Measurements from ENCODE around the gene FOXK1. TPM values are rescaled to one million over a fixed set of nuclear protein-coding genes. Genes with fewer than 3 reads are reported as not detected.

The FOXK1 gene
- total RNA-seq, 1 experiment from 2014 or later = 50.8 TPM

- H3K27ac Mint-ChIP-seq (ENCODE audit: unreplicated experiment) = no peak overlapping the region
- no peak overlapping the region for H3K4me3 ChIP-seq (ENCODE audit: low read depth, low read length)
- no peak overlapping the region for H3K4me3 Mint-ChIP-seq (ENCODE audit: unreplicated experiment)
- no peaks in the 10 kb centered on the region; the same call in none of the 2 replicates for H3K36me3 ChIP-seq (ENCODE audit: control insufficient read depth, insufficient read depth, low read length)
- no peaks in the 10 kb centered on the region for H3K4me1 Mint-ChIP-seq (ENCODE audit: low read depth, unreplicated experiment)
- H3K27me3 ChIP-seq (replicated peaks; ENCODE audit: control insufficient read depth, insufficient read depth, low read length) = no peaks in the 10 kb centered on the region
- H3K9me3 Mint-ChIP-seq (ENCODE audit: unreplicated experiment) = no peaks in the 10 kb centered on the region
- H3K36me3 Mint-ChIP-seq (ENCODE audit: insufficient read depth, unreplicated experiment) = peaks cover 63% of the 10 kb centered on the region
- ChIA-PET POLR2A (no interaction called here), CTCF (no interaction called here)
- DNase-seq = no peak
- no peaks in the 10 kb centered on the region for H3K27me3 Mint-ChIP-seq (ENCODE audit: insufficient read depth, unreplicated experiment)
- no peaks in the 10 kb centered on the region for H3K9me3 ChIP-seq
- no peaks in the 10 kb centered on the region for H3K4me1 ChIP-seq
- BruUV-seq (replicated peaks) = no TSS peak
- intact Hi-C loops (cut with micrococcal nuclease; ENCODE audit: unreplicated experiment) = no loop called here
- TF ChIP-seq, protein P1, sequence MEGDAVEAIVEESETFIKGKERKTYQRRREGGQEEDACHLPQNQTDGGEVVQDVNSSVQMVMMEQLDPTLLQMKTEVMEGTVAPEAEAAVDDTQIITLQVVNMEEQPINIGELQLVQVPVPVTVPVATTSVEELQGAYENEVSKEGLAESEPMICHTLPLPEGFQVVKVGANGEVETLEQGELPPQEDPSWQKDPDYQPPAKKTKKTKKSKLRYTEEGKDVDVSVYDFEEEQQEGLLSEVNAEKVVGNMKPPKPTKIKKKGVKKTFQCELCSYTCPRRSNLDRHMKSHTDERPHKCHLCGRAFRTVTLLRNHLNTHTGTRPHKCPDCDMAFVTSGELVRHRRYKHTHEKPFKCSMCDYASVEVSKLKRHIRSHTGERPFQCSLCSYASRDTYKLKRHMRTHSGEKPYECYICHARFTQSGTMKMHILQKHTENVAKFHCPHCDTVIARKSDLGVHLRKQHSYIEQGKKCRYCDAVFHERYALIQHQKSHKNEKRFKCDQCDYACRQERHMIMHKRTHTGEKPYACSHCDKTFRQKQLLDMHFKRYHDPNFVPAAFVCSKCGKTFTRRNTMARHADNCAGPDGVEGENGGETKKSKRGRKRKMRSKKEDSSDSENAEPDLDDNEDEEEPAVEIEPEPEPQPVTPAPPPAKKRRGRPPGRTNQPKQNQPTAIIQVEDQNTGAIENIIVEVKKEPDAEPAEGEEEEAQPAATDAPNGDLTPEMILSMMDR (IDR thresholded peaks at IDR 0.05; ENCODE audit: insufficient read depth in 1 of 2, low read depth in 1 of 2, low read length in 1 of 2, severe bottlenecking in 1 of 2, unreplicated experiment in 1 of 2) = no peak
Observed at GRCh38 chr7:4764402-4765007, 82.4 kb downstream of the FOXK1 start.

DNA sequence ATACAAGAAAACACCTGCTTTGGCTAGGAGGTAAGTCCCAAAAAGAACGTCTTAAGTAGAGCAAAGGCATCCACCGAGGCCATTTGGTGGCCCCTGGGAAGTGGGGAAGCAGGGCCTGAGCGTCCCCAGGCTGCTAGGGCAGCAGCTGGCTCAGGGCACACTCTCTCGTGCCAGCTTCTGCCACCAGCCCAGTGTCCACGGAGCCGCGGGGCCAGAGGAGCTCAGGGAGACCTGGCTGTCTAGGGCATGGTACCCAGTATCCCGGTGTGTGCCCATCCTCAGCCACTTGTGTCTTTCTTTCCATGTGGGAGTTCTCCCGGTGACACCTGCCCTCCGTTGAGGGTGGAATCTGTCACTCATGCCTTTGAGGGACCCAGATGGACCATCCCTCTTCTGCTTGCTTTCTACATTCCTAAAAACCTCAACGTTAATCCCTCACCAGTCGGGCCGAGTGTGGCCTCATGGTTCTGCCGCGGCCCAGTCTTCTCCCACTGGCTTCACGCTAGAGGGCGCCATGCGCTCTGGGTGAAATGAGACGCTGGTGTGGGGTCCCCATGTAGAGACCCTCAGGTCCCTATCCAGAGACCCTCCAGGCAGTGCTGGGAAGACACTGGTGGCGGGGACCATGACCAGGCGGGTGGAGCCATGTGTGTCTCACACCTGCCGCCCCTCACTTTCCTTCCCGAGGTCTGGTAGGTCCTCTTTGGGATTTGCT, 83.8 kb downstream of the FOXK1 start:
- no peaks in the 10 kb centered on the region for H3K27me3 ChIP-seq (replicated peaks; ENCODE audit: control insufficient read depth, insufficient read depth, low read length)
- Mint-ChIP-seq H3K27me3 (ENCODE audit: insufficient read depth, unreplicated experiment) (no peaks in the 10 kb centered on the region), H3K4me3 (ENCODE audit: unreplicated experiment) (no peak overlapping the region), H3K27ac (ENCODE audit: unreplicated experiment) (no peak overlapping the region), H3K4me1 (ENCODE audit: low read depth, unreplicated experiment) (no peaks in the 10 kb centered on the region), H3K36me3 (ENCODE audit: insufficient read depth, unreplicated experiment) (peaks cover 57% of the 10 kb centered on the region), H3K9me3 (ENCODE audit: unreplicated experiment) (no peaks in the 10 kb centered on the region)
- ChIA-PET CTCF (no interaction called here), POLR2A (no interaction called here)
- DNase-seq = no peak
- no peaks in the 10 kb centered on the region for H3K4me1 ChIP-seq
- no TSS peak for BruUV-seq (replicated peaks)
- no peaks in the 10 kb centered on the region; the same call in none of the 2 replicates for H3K36me3 ChIP-seq (ENCODE audit: control insufficient read depth, insufficient read depth, low read length)
- intact Hi-C loops (cut with micrococcal nuclease; ENCODE audit: unreplicated experiment) = no loop called here
- no peak overlapping the region for H3K4me3 ChIP-seq (ENCODE audit: low read depth, low read length)
- H3K9me3 ChIP-seq = no peaks in the 10 kb centered on the region
- TF ChIP-seq, protein P1 (IDR thresholded peaks at IDR 0.05; ENCODE audit: insufficient read depth in 1 of 2, low read depth in 1 of 2, low read length in 1 of 2, severe bottlenecking in 1 of 2, unreplicated experiment in 1 of 2) = peak in 1 of 2 experiments; percentile 20

- no peaks in the 10 kb centered on the region for H3K27me3 ChIP-seq (replicated peaks; ENCODE audit: control insufficient read depth, insufficient read depth, low read length)
- intact Hi-C loops (cut with micrococcal nuclease; ENCODE audit: unreplicated experiment) = no loop called here
- Mint-ChIP-seq H3K27ac (ENCODE audit: unreplicated experiment) (peak overlapping the region; percentile 67), H3K36me3 (ENCODE audit: insufficient read depth, unreplicated experiment) (peaks cover 47% of the 10 kb centered on the region), H3K4me1 (ENCODE audit: low read depth, unreplicated experiment) (no peaks in the 10 kb centered on the region), H3K9me3 (ENCODE audit: unreplicated experiment) (no peaks in the 10 kb centered on the region), H3K27me3 (ENCODE audit: insufficient read depth, unreplicated experiment) (no peaks in the 10 kb centered on the region), H3K4me3 (ENCODE audit: unreplicated experiment) (no peak overlapping the region)
- TF ChIP-seq, protein P1 (IDR thresholded peaks at IDR 0.05; ENCODE audit: insufficient read depth in 1 of 2, low read depth in 1 of 2, low read length in 1 of 2, severe bottlenecking in 1 of 2, unreplicated experiment in 1 of 2) = no peak
- no TSS peak for BruUV-seq (replicated peaks)
- no peak for DNase-seq
- no peaks in the 10 kb centered on the region for H3K9me3 ChIP-seq
- POLR2A ChIA-PET = no interaction called here
- H3K36me3 ChIP-seq (ENCODE audit: control insufficient read depth, insufficient read depth, low read length) = no peaks in the 10 kb centered on the region; the same call in none of the 2 replicates
- H3K4me3 ChIP-seq (ENCODE audit: low read depth, low read length) = no peak overlapping the region
- H3K4me1 ChIP-seq = no peaks in the 10 kb centered on the region
- CTCF ChIA-PET = no interaction called here
Observed at GRCh38 chr7:4766666-4767519, 84.8 kb downstream of the FOXK1 start.

Measured in Caco-2 (cell line).